ENCODE measurements around the gene DOCK1. TPM values are rescaled to one million over a fixed set of nuclear protein-coding genes. Genes with fewer than 3 reads are reported as not detected.

Gene DOCK1
- polyA plus RNA-seq, 1 donor from 2014 or later, result 2.7 TPM

GRCh38 chr10:127407551-127407950, 502.3 kb downstream of the DOCK1 start:
- Histone ChIP-seq H3K9ac (ENCODE audit: low read length) (no peak overlapping the region), H3F3A (ENCODE audit: insufficient read depth, low read length, poor library complexity, severe bottlenecking) (no peaks in the 10 kb centered on the region), H4K20me1 (ENCODE audit: insufficient read depth) (no peaks in the 10 kb centered on the region), H3K4me2 (ENCODE audit: low read length) (no peak overlapping the region), H3K9me2 (ENCODE audit: insufficient read depth, low read length) (no peaks in the 10 kb centered on the region), H3K36me3 (ENCODE audit: insufficient read depth, low read length) (no peaks in the 10 kb centered on the region), H3K27me3 (ENCODE audit: insufficient read depth, low read depth, low read length) (no peaks in the 10 kb centered on the region), H3K9me3 (ENCODE audit: low read length) (no peaks in the 10 kb centered on the region), H3K4me3 (ENCODE audit: low read length) (no peak overlapping the region), H3K27ac (ENCODE audit: low read length) (no peak overlapping the region), H3K79me2 (replicated peaks; ENCODE audit: insufficient read depth, low read length) (no peaks in the 10 kb centered on the region), H2AFZ (ENCODE audit: low read depth, low read length) (no peak overlapping the region)
- TF ChIP-seq MXI1 (conservative IDR thresholded peaks at IDR 0.05; ENCODE audit: poor library complexity, severe bottlenecking) (no peak), REST (IDR thresholded peaks at IDR 0.05; ENCODE audit: borderline replicate concordance) (no peak), SMC3 (conservative IDR thresholded peaks at IDR 0.05; ENCODE audit: poor library complexity) (no peak), RAD21 (conservative IDR thresholded peaks at IDR 0.05) (no peak), TAF1 (IDR thresholded peaks at IDR 0.05; ENCODE audit: low read depth) (no peak), EP300 (conservative IDR thresholded peaks at IDR 0.05; ENCODE audit: poor library complexity, severe bottlenecking) (no peak), EZH2 (IDR thresholded peaks at IDR 0.05; ENCODE audit: borderline replicate concordance, insufficient read depth, low read length, poor library complexity, severe bottlenecking) (no peak), CTCF (IDR thresholded peaks at IDR 0.05; ENCODE audit: poor library complexity, severe bottlenecking) (no peak), POLR2AphosphoS5 (IDR thresholded peaks at IDR 0.05) (no peak)

GRCh38 chr10:127408112-127408710, 503.0 kb downstream of the DOCK1 start:
- Histone ChIP-seq H3K9ac (ENCODE audit: low read length) (no peak overlapping the region), H3K4me3 (ENCODE audit: low read length) (no peak overlapping the region), H3K9me3 (ENCODE audit: low read length) (no peaks in the 10 kb centered on the region), H3K27ac (ENCODE audit: low read length) (no peak overlapping the region), H2AFZ (ENCODE audit: low read depth, low read length) (no peak overlapping the region), H3K36me3 (ENCODE audit: insufficient read depth, low read length) (no peaks in the 10 kb centered on the region), H4K20me1 (ENCODE audit: insufficient read depth) (no peaks in the 10 kb centered on the region), H3K9me2 (ENCODE audit: insufficient read depth, low read length) (no peaks in the 10 kb centered on the region), H3F3A (ENCODE audit: insufficient read depth, low read length, poor library complexity, severe bottlenecking) (no peaks in the 10 kb centered on the region), H3K79me2 (replicated peaks; ENCODE audit: insufficient read depth, low read length) (no peaks in the 10 kb centered on the region), H3K27me3 (ENCODE audit: insufficient read depth, low read depth, low read length) (no peaks in the 10 kb centered on the region), H3K4me2 (ENCODE audit: low read length) (no peak overlapping the region)
- no peak for TF ChIP-seq EZH2 (IDR thresholded peaks at IDR 0.05; ENCODE audit: borderline replicate concordance, insufficient read depth, low read length, poor library complexity, severe bottlenecking)
- TF ChIP-seq MXI1 (conservative IDR thresholded peaks at IDR 0.05; ENCODE audit: poor library complexity, severe bottlenecking), result no peak
- no peak for TF ChIP-seq EP300 (conservative IDR thresholded peaks at IDR 0.05; ENCODE audit: poor library complexity, severe bottlenecking)
- TF ChIP-seq SMC3 (conservative IDR thresholded peaks at IDR 0.05; ENCODE audit: poor library complexity), result no peak
- no peak for TF ChIP-seq CTCF (IDR thresholded peaks at IDR 0.05; ENCODE audit: poor library complexity, severe bottlenecking)

Measured in neural cell (in vitro differentiated cells).